ENCODE data around the gene MAGI3. TPM values are rescaled to one million over a fixed set of nuclear protein-coding genes. Genes with fewer than 3 reads are reported as not detected.

The MAGI3 gene
- total and polyA plus RNA-seq, 8 donors, result 27.4 to 62.2 (median 36.3) TPM

- Histone ChIP-seq H3K36me3 (peaks cover 0 to 19% of the 10 kb centered on the region in 2 donors), H3K27me3 (no peaks in the 10 kb centered on the region), H3K4me1 (no peaks in the 10 kb centered on the region), H3K4me3 (no peak overlapping the region), H3K9me3 (no peaks in the 10 kb centered on the region), H3K27ac (no peak overlapping the region)
- intact Hi-C loops (cut with DNase I), result no loop called here
- no peak for DNase-seq
- TF ChIP-seq CTCF (IDR thresholded peaks at IDR 0.05), result no peak
- no peak for ATAC-seq
These were observed 256.8 kb downstream of the MAGI3 start for GRCh38 chr1:113647164-113647563.

- intact Hi-C loops (cut with DNase I), result no loop called here
- peaks cover 0 to 17% of the 10 kb centered on the region in 2 donors for H3K36me3 ChIP-seq
- H3K4me3 ChIP-seq, result no peak overlapping the region
- no peak for DNase-seq
- no peak for TF ChIP-seq CTCF (IDR thresholded peaks at IDR 0.05)
- H3K27me3 ChIP-seq, result no peaks in the 10 kb centered on the region
- no peak for ATAC-seq
- H3K27ac ChIP-seq, result no peak overlapping the region
- no peaks in the 10 kb centered on the region for H3K9me3 ChIP-seq
- no peaks in the 10 kb centered on the region for H3K4me1 ChIP-seq
These were observed 258.2 kb downstream of the MAGI3 start for GRCh38 chr1:113648478-113648877.

- TF ChIP-seq CTCF (IDR thresholded peaks at IDR 0.05), result no peak
- DNase-seq (no peak), ATAC-seq (peak; percentile 61)
- Histone ChIP-seq H3K27ac (no peak overlapping the region), H3K4me1 (no peaks in the 10 kb centered on the region), H3K4me3 (no peak overlapping the region), H3K27me3 (no peaks in the 10 kb centered on the region), H3K36me3 (peaks cover 0 to 9% of the 10 kb centered on the region in 2 donors), H3K9me3 (no peaks in the 10 kb centered on the region)
- intact Hi-C loops (cut with DNase I), result no loop called here
These were observed 262.5 kb downstream of the MAGI3 start for GRCh38 chr1:113652771-113653170.

- Histone ChIP-seq H3K4me1 (no peaks in the 10 kb centered on the region), H3K27me3 (no peaks in the 10 kb centered on the region), H3K9me3 (no peaks in the 10 kb centered on the region), H3K36me3 (peaks cover 0 to 9% of the 10 kb centered on the region in 2 donors), H3K4me3 (no peak overlapping the region), H3K27ac (no peak overlapping the region)
- intact Hi-C loops (cut with DNase I), result no loop called here
- no peak for DNase-seq
- no peak for TF ChIP-seq CTCF (IDR thresholded peaks at IDR 0.05)
- no peak for ATAC-seq
These were observed 263.4 kb downstream of the MAGI3 start for GRCh38 chr1:113653741-113654140.

- no peak for TF ChIP-seq CTCF (IDR thresholded peaks at IDR 0.05)
- intact Hi-C loops (cut with DNase I), result no loop called here
- no peak for DNase-seq
- H3K27ac ChIP-seq, result no peak overlapping the region
- no peaks in the 10 kb centered on the region for H3K4me1 ChIP-seq
- H3K27me3 ChIP-seq, result no peaks in the 10 kb centered on the region
- H3K9me3 ChIP-seq, result no peaks in the 10 kb centered on the region
- peaks cover 0 to 9% of the 10 kb centered on the region in 2 donors for H3K36me3 ChIP-seq
- no peak overlapping the region for H3K4me3 ChIP-seq
- no peak for ATAC-seq
These were observed 264.6 kb downstream of the MAGI3 start for GRCh38 chr1:113654883-113655282.
